Thyroid gland (tissue), 4 donors: ENCODE data around the gene MITF.

Experiments
- CTCF ChIP-seq, 6 experiments: fragments of 200-600 bp in 3 of 6; fragments of 450-650 bp in 3 of 6; sonication (generic) in 3 of 6; IDR thresholded peaks; one replicate each; pipeline ENCODE4 v1.5.1; 2016 to 2019; ENCODE audit warnings: antibody characterized with exemption in 6 of 6, mild to moderate bottlenecking in 2 of 6, inconsistent platforms in 1 of 6, moderate library complexity in 1 of 6
- POLR2A ChIP-seq, 2 donors: fragments of 450-650 bp; IDR thresholded peaks; one replicate each; pipeline ENCODE4 v1.6.1; 2017; ENCODE audit warnings: antibody characterized with exemption in 2 of 2, mild to moderate bottlenecking in 2 of 2, moderate library complexity in 1 of 2

GRCh38 chr3:69872783-69873378, 133.6 kb downstream of the MITF start:
- TF ChIP-seq CTCF (IDR thresholded peaks at IDR 0.05) = no peak
- no peak for TF ChIP-seq POLR2A (IDR thresholded peaks at IDR 0.05)
